WTC11 (cell line): ENCODE results near the gene CCDC141. TPM values are rescaled to one million over a fixed set of nuclear protein-coding genes. Genes with fewer than 3 reads are reported as not detected.

Source experiments
- ATAC-seq: fragments of 200-7000 bp; cut with Tn5 transposase; 2 replicates; pipeline ENCODE4 v1.10.0; 2021; ENCODE audit warnings: mild to moderate bottlenecking, moderate library complexity
- CTCF ChIA-PET: fragments of 300-600 bp; sonication (Branson Sonifier 250); formaldehyde crosslinking; loops from one replicate; lab custom pipeline; 2021; ENCODE audit warnings: antibody characterized with exemption; lab: Charles Lee
- POLR2A ChIA-PET: fragments of 350-600 bp; sonication (Branson Sonifier 250); formaldehyde crosslinking; loops from one replicate; lab custom pipeline; 2021; ENCODE audit warnings: antibody characterized with exemption; lab: Charles Lee
- DNase-seq: peaks from one replicate; pipeline ENCODE4 v3.0.0; 2021; ENCODE audit warnings: low spot score
- H3K27ac Mint-ChIP-seq: 2 replicates; pipeline ENCODE4 v1.8.0; 2021; ENCODE audit warnings: mixed read lengths
- H3K27me3 Mint-ChIP-seq: 2 replicates; pipeline ENCODE4 v1.8.0; 2021; ENCODE audit warnings: low read depth, mild to moderate bottlenecking, moderate library complexity, mixed read lengths
- H3K36me3 Mint-ChIP-seq: 2 replicates; pipeline ENCODE4 v1.8.0; 2021; ENCODE audit warnings: mixed read lengths
- H3K4me1 Mint-ChIP-seq: 2 replicates; pipeline ENCODE4 v1.8.0; 2022; ENCODE audit warnings: mixed read lengths
- H3K4me3 Mint-ChIP-seq: 2 replicates; pipeline ENCODE4 v1.8.0; 2021; ENCODE audit warnings: mild to moderate bottlenecking, moderate library complexity, mixed read lengths
- H3K9me3 Mint-ChIP-seq: 2 replicates; pipeline ENCODE4 v1.8.0; 2021; ENCODE audit warnings: mixed read lengths
- CBFB ChIP-seq: sonication (generic); formaldehyde crosslinking; IDR thresholded peaks from 2 replicates; pipeline ENCODE4 v1.8.1; 2022; ENCODE audit warnings: mild to moderate bottlenecking, low read depth, missing genetic modification reagents
- ERG ChIP-seq: fragments of 250-450 bp; sonication (Bioruptor Pico); IDR thresholded peaks from 2 replicates; pipeline ENCODE4 v1.8.0; 2021; ENCODE audit warnings: mild to moderate bottlenecking
- FOXP1 ChIP-seq: sonication (generic); formaldehyde crosslinking; IDR thresholded peaks from 2 replicates; pipeline ENCODE4 v1.8.0; 2022; ENCODE audit warnings: missing genetic modification reagents, mild to moderate bottlenecking, moderate library complexity, borderline replicate concordance
- ZBTB43 ChIP-seq: sonication (generic); formaldehyde crosslinking; IDR thresholded peaks from 2 replicates; pipeline ENCODE4 v1.8.1; 2023; ENCODE audit warnings: mild to moderate bottlenecking, missing genetic modification reagents
- ZNF121 ChIP-seq: sonication (generic); formaldehyde crosslinking; IDR thresholded peaks from 2 replicates; pipeline ENCODE4 v1.8.0; 2023; ENCODE audit warnings: missing genetic modification reagents
- ZNF232 ChIP-seq: sonication (generic); formaldehyde crosslinking; IDR thresholded peaks from 2 replicates; pipeline ENCODE4 v1.8.0; 2022; ENCODE audit warnings: mild to moderate bottlenecking, missing genetic modification reagents
- ZNF416 ChIP-seq: fragments of 250-450 bp; sonication (Bioruptor Pico); IDR thresholded peaks from 2 replicates; pipeline ENCODE4 v1.9.0; 2021; ENCODE audit warnings: mild to moderate bottlenecking, inconsistent platforms
- ZNF425 ChIP-seq: fragments of 250-450 bp; sonication (Bioruptor Pico); conservative IDR thresholded peaks from 2 replicates; pipeline ENCODE4 v1.9.0; 2021; ENCODE audit warnings: mild to moderate bottlenecking
- total RNA-seq: library from RNA; stranded (reverse); gene quantifications from 3 replicates; pipeline ENCODE4 v1.2.3, GENCODE V29; 2021
- TF ChIP-seq, protein P1 (sequence below): sonication (generic); formaldehyde crosslinking; IDR thresholded peaks from 2 replicates; pipeline ENCODE4 v1.8.0; 2023; ENCODE audit warnings: missing genetic modification reagents, mild to moderate bottlenecking, borderline replicate concordance
- TF ChIP-seq, protein P2 (sequence below): fragments of 250-450 bp; sonication (Bioruptor Pico); IDR thresholded peaks from 2 replicates; pipeline ENCODE4 v1.9.0; 2021; ENCODE audit warnings: mild to moderate bottlenecking, borderline replicate concordance
- TF ChIP-seq, protein P3 (sequence below): sonication (generic); formaldehyde crosslinking; IDR thresholded peaks from 2 replicates; pipeline ENCODE4 v1.8.1; 2022; ENCODE audit warnings: mild to moderate bottlenecking, missing genetic modification reagents, moderate library complexity, borderline replicate concordance

Gene CCDC141
- total RNA-seq, 1 experiment from 2014 or later = 8.5 TPM

GRCh38 chr2:179072527-179072926 lies 22.6 kb upstream of the CCDC141 start:
- H3K27me3 Mint-ChIP-seq = no peaks in the 10 kb centered on the region
- TF ChIP-seq, protein P1, sequence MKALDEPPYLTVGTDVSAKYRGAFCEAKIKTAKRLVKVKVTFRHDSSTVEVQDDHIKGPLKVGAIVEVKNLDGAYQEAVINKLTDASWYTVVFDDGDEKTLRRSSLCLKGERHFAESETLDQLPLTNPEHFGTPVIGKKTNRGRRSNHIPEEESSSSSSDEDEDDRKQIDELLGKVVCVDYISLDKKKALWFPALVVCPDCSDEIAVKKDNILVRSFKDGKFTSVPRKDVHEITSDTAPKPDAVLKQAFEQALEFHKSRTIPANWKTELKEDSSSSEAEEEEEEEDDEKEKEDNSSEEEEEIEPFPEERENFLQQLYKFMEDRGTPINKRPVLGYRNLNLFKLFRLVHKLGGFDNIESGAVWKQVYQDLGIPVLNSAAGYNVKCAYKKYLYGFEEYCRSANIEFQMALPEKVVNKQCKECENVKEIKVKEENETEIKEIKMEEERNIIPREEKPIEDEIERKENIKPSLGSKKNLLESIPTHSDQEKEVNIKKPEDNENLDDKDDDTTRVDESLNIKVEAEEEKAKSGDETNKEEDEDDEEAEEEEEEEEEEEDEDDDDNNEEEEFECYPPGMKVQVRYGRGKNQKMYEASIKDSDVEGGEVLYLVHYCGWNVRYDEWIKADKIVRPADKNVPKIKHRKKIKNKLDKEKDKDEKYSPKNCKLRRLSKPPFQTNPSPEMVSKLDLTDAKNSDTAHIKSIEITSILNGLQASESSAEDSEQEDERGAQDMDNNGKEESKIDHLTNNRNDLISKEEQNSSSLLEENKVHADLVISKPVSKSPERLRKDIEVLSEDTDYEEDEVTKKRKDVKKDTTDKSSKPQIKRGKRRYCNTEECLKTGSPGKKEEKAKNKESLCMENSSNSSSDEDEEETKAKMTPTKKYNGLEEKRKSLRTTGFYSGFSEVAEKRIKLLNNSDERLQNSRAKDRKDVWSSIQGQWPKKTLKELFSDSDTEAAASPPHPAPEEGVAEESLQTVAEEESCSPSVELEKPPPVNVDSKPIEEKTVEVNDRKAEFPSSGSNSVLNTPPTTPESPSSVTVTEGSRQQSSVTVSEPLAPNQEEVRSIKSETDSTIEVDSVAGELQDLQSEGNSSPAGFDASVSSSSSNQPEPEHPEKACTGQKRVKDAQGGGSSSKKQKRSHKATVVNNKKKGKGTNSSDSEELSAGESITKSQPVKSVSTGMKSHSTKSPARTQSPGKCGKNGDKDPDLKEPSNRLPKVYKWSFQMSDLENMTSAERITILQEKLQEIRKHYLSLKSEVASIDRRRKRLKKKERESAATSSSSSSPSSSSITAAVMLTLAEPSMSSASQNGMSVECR = no peak
- TF ChIP-seq, protein P2, sequence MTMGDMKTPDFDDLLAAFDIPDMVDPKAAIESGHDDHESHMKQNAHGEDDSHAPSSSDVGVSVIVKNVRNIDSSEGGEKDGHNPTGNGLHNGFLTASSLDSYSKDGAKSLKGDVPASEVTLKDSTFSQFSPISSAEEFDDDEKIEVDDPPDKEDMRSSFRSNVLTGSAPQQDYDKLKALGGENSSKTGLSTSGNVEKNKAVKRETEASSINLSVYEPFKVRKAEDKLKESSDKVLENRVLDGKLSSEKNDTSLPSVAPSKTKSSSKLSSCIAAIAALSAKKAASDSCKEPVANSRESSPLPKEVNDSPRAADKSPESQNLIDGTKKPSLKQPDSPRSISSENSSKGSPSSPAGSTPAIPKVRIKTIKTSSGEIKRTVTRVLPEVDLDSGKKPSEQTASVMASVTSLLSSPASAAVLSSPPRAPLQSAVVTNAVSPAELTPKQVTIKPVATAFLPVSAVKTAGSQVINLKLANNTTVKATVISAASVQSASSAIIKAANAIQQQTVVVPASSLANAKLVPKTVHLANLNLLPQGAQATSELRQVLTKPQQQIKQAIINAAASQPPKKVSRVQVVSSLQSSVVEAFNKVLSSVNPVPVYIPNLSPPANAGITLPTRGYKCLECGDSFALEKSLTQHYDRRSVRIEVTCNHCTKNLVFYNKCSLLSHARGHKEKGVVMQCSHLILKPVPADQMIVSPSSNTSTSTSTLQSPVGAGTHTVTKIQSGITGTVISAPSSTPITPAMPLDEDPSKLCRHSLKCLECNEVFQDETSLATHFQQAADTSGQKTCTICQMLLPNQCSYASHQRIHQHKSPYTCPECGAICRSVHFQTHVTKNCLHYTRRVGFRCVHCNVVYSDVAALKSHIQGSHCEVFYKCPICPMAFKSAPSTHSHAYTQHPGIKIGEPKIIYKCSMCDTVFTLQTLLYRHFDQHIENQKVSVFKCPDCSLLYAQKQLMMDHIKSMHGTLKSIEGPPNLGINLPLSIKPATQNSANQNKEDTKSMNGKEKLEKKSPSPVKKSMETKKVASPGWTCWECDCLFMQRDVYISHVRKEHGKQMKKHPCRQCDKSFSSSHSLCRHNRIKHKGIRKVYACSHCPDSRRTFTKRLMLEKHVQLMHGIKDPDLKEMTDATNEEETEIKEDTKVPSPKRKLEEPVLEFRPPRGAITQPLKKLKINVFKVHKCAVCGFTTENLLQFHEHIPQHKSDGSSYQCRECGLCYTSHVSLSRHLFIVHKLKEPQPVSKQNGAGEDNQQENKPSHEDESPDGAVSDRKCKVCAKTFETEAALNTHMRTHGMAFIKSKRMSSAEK = no peak
- TF ChIP-seq ZBTB43 (CRISPR knock-in tag) (no peak), ZNF425 (CRISPR knock-in tag) (no peak), FOXP1 (no peak), ZNF232 (no peak), ERG (CRISPR knock-in tag) (no peak), ZNF416 (CRISPR knock-in tag) (no peak), CBFB (CRISPR knock-in tag) (no peak), ZNF121 (CRISPR knock-in tag) (no peak)
- TF ChIP-seq, protein P3, sequence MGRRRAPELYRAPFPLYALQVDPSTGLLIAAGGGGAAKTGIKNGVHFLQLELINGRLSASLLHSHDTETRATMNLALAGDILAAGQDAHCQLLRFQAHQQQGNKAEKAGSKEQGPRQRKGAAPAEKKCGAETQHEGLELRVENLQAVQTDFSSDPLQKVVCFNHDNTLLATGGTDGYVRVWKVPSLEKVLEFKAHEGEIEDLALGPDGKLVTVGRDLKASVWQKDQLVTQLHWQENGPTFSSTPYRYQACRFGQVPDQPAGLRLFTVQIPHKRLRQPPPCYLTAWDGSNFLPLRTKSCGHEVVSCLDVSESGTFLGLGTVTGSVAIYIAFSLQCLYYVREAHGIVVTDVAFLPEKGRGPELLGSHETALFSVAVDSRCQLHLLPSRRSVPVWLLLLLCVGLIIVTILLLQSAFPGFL = no peak
- DNase-seq (no peak), ATAC-seq (no peak)
- H3K36me3 Mint-ChIP-seq = peaks cover 11% of the 10 kb centered on the region
- no peak overlapping the region for H3K4me3 Mint-ChIP-seq
- H3K4me1 Mint-ChIP-seq = no peaks in the 10 kb centered on the region; the same call in 1 of the 2 replicates
- POLR2A ChIA-PET = no interaction called here
- CTCF ChIA-PET = no interaction called here
- H3K9me3 Mint-ChIP-seq = peaks cover 31% of the 10 kb centered on the region
- H3K27ac Mint-ChIP-seq = no peak overlapping the region
